ENCODE measurements around the gene ADAM12.

DNA sequence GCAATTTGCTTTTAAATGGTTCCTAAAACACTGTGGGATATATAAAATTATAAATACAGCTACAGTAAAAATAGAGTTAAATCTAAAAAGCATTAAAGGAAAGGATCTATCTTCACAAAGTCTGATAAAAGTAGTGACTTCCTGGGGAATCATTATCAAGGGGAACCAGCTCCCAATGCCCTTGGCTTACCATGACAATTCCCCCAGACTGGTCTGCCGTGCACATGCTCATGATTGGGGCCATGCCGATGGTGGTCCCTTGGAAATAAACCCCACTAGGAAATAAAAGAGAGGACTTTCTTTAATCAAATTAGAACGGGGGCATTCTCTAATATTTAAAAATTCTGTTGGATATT lies 290.1 kb downstream of the ADAM12 start:
- TF ChIP-seq CTCF (conservative IDR thresholded peaks at IDR 0.05): no peak
- TF ChIP-seq EZH2 (IDR thresholded peaks at IDR 0.05; ENCODE audit: low read depth): no peak
